Measurements from ENCODE around the gene HIVEP3.

HIVEP3 gene

DNA sequence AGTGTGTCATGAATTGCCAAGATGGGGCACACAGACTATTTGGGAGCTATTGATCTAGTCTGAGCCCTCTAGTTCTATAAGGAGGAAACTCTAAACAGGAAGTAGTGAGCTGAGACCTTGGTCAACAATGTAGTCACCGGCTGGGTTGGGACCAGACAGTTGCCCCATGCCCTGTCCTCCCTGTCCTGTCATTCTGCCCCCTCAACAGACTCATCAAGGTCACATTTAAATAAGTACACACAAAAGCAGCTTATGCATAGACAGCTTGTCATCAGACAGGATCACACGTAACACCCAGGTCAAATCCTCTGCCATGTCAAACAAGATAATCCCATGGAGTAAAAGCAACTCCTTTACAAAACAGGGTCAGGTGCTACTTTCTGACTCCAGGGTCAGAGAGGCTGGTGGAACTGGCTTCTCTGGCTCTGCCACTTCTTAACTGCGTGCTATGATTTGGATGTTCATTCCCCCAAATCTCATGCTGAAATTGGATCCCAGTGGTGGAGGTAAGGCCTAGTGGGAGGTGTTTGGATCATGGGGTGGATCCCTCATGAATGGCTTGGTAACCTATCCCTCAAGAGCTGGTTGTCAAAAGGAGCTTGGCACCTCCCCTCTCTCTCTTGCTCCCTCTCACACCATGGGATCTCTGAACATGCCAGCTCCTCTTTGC, 128.9 kb downstream of the HIVEP3 start:
- TF ChIP-seq, protein P1, sequence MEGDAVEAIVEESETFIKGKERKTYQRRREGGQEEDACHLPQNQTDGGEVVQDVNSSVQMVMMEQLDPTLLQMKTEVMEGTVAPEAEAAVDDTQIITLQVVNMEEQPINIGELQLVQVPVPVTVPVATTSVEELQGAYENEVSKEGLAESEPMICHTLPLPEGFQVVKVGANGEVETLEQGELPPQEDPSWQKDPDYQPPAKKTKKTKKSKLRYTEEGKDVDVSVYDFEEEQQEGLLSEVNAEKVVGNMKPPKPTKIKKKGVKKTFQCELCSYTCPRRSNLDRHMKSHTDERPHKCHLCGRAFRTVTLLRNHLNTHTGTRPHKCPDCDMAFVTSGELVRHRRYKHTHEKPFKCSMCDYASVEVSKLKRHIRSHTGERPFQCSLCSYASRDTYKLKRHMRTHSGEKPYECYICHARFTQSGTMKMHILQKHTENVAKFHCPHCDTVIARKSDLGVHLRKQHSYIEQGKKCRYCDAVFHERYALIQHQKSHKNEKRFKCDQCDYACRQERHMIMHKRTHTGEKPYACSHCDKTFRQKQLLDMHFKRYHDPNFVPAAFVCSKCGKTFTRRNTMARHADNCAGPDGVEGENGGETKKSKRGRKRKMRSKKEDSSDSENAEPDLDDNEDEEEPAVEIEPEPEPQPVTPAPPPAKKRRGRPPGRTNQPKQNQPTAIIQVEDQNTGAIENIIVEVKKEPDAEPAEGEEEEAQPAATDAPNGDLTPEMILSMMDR (IDR thresholded peaks at IDR 0.05; ENCODE audit: low read depth, low read length, missing control alignments): no peak
- H3K4me3 ChIP-seq (ENCODE audit: low read depth, low read length): no peak overlapping the region
- no peak for DNase-seq (ENCODE audit: low read depth)

DNA sequence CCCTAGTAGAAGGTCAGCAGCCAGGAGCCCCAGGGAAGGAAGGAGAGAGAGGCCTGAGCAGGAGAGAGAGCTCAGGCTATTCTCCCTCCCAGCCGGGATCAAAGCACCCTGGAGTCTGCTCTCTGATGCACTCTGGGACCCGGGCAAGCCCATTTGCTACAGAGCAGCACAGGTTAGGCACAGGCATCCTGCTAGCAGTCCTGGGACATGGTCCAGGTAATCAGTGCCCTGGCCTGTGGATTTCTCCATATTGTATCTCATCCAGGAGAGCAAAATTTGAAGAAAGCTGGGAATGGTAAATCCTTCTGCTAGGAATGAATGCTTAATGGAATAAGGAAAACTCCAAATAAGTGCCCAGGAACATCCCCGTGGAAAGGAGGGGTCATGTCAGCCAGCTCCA, 130.3 kb downstream of the HIVEP3 start:
- no peak overlapping the region for H3K4me3 ChIP-seq (ENCODE audit: low read depth, low read length)
- DNase-seq (ENCODE audit: low read depth): no peak
- TF ChIP-seq, protein P1 (IDR thresholded peaks at IDR 0.05; ENCODE audit: low read depth, low read length, missing control alignments): no peak

DNA sequence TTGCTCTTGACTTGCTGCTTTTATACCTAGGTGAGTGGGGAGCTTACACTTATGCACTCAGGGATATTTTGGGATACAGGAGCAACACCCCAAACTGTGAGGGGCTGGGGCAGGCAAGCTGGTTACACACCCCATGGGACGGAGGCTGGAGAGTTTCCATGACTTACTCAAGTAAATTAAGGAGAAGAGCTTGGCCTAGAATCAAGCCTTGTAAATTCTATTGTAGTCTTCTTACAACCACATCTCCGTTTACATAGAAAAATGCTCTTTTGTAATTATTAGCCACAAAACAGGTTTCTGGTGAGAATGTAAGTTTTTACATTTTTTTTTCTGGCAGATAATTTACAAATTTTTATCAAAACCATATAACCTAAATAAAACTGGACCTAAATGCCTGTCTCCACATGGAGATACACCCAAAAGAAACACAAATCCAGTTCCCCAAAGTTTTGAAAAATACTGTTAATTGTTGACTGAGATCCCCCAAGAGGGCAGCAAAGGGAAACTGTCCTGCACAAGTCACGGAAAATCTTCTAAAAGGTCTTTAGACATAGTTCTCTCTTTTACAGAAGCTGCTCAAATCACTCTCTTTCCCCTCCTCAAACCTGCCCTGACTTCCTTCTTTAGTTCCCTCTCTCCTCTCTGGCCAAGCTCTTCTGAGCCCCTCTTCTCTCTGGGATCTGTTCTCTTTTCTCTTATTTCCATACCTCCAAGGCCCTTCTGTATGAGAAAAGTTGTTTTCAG, 134.0 kb downstream of the HIVEP3 start:
- TF ChIP-seq, protein P1 (IDR thresholded peaks at IDR 0.05; ENCODE audit: low read depth, low read length, missing control alignments): no peak
- DNase-seq (ENCODE audit: low read depth): no peak
- no peak overlapping the region for H3K4me3 ChIP-seq (ENCODE audit: low read depth, low read length)

DNA sequence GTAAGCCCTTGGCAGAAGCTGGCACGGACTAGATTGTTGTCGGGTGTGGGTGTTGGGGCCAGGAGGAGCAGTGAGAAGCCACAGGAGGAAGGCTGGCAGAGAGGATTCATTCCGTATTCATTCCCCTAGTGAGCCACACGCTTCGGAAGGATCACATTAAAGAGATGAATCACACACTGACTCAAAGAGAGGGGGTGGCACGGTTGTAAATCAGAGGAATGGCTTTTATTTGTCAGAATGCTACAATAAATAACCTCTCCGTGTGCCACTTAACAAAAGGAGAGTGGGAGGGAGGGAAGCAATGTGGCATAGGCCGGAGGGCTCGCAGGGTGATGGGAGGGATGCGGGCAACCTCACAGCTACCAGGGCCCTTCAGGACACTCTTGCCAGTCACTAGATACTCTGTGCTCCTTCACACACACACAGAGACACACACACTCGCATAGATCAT, 135.5 kb downstream of the HIVEP3 start:
- no peak for DNase-seq (ENCODE audit: low read depth)
- no peak overlapping the region for H3K4me3 ChIP-seq (ENCODE audit: low read depth, low read length)
- TF ChIP-seq, protein P1 (IDR thresholded peaks at IDR 0.05; ENCODE audit: low read depth, low read length, missing control alignments): no peak

DNA sequence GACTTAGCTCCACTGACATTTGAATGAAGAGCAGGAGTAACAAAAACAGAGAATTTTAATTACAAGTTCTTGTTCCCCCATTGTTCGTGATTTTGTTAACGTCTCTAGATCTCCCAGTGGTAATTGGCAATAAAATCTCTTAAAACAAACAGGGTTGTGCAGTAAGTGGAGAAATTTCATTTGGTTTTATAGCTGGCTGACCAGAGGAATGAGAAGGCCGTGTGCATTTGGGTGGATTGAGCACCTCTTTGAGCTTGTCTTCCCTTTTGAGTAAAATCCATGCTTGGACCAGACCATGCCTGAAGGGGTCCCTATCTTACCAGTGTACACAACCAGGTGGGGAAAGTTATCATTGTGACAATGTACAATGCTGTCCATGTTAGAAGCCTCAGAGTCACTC, 137.8 kb downstream of the HIVEP3 start:
- no peak for DNase-seq (ENCODE audit: low read depth)
- H3K4me3 ChIP-seq (ENCODE audit: low read depth, low read length): no peak overlapping the region
- TF ChIP-seq, protein P1 (IDR thresholded peaks at IDR 0.05; ENCODE audit: low read depth, low read length, missing control alignments): peak; percentile 7

DNA sequence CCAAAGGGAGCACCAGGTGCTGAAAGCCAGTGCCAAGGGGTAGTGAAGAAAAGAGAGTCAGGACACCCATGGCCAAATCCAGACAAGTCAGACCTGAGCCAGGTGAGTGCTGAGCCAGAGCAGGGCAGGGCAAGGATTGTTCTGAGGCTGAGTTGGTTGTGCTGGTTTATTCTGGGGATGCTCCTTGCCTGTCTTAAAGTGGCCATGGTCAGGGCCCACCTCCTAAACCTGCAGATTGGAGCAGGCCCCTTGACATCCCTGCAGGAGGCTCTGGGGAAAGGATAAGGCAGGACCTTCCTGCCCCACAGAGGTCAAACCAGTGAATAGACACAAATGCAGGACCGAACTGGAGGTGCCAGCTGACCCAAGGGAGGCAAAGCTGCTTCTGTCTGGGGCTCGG, 138.4 kb downstream of the HIVEP3 start:
- no peak overlapping the region for H3K4me3 ChIP-seq (ENCODE audit: low read depth, low read length)
- TF ChIP-seq, protein P1 (IDR thresholded peaks at IDR 0.05; ENCODE audit: low read depth, low read length, missing control alignments): no peak
- no peak for DNase-seq (ENCODE audit: low read depth)

Measured in GM12864 (cell line).